ENCODE data around the gene LRMDA. TPM values are rescaled to one million over a fixed set of nuclear protein-coding genes. Genes with fewer than 3 reads are reported as not detected.
A peak's percentile ranks its signal among the peaks of the same experiment; 100 is the strongest.

The LRMDA gene
- total RNA-seq, 4 donors from 2014 or later = 9.8 to 18.6 (median 15.8) TPM

GRCh38 chr10:75450644-75451640 is 19.5 kb downstream of the LRMDA start:
- Histone ChIP-seq H3K4me3 (no peak overlapping the region), H3K27ac (peak overlapping the region in 1 of 4 donors; percentile 69)
- whole genome bisulfite sequencing, 2 donors = 86 to 91% methylated on average over 18 of the region's 18 CpGs

GRCh38 chr10:75451831-75452230 is 20.4 kb downstream of the LRMDA start:
- TF ChIP-seq EP300 (IDR thresholded peaks at IDR 0.05) = no peak
- no peak for TF ChIP-seq CTCF (IDR thresholded peaks at IDR 0.05)
- TF ChIP-seq POLR2A (IDR thresholded peaks at IDR 0.05) = no peak
- Histone ChIP-seq H3K9me3 (no peaks in the 10 kb centered on the region), H3K4me1 (peaks cover 0 to 20% (median 5%) of the 10 kb centered on the region in 4 donors), H3K4me3 (peak overlapping the region in 3 of 4 donors; percentile 20 to 40 (median 23)), H3K27me3 (no peaks in the 10 kb centered on the region), H3K36me3 (peaks cover 0 to 8% (median 0%) of the 10 kb centered on the region in 3 donors), H3K27ac (peak overlapping the region in 1 of 4 donors; percentile 69)
- DNase-seq (ENCODE audit: low spot score in 2 of 2) = no peak
- 28 to 60% methylated on average over 5 of the region's 5 CpGs for WGBS, 2 donors

More at GRCh38 chr10:75450644-75451640, 19.5 kb downstream of the LRMDA start:
- Histone ChIP-seq H3K27me3 (no peaks in the 10 kb centered on the region), H3K9me3 (peaks cover 0 to 8% (median 0%) of the 10 kb centered on the region in 4 donors), H3K4me1 (peaks cover 0 to 20% (median 5%) of the 10 kb centered on the region in 4 donors), H3K36me3 (peaks cover 0 to 17% (median 0%) of the 10 kb centered on the region in 3 donors)
- DNase-seq (ENCODE audit: low spot score in 2 of 2) = no peak
- no peak for TF ChIP-seq CTCF (IDR thresholded peaks at IDR 0.05)
- no peak for TF ChIP-seq POLR2A (IDR thresholded peaks at IDR 0.05)
- no peak for TF ChIP-seq EP300 (IDR thresholded peaks at IDR 0.05)

- 98 to 100% methylated on average over 1 of the region's 1 CpG for WGBS, 2 donors
- no peaks in the 10 kb centered on the region for H3K27me3 ChIP-seq
- peaks cover 0 to 20% (median 5%) of the 10 kb centered on the region in 4 donors for H3K4me1 ChIP-seq
- TF ChIP-seq POLR2A (IDR thresholded peaks at IDR 0.05) = no peak
- TF ChIP-seq CTCF (IDR thresholded peaks at IDR 0.05) = no peak
- no peak for TF ChIP-seq EP300 (IDR thresholded peaks at IDR 0.05)
- no peaks in the 10 kb centered on the region for H3K9me3 ChIP-seq
- no peak overlapping the region for H3K4me3 ChIP-seq
- no peak for DNase-seq (ENCODE audit: low spot score in 2 of 2)
- no peak overlapping the region for H3K27ac ChIP-seq
- no peaks in the 10 kb centered on the region for H3K36me3 ChIP-seq
Measured at GRCh38 chr10:75452997-75453396, 21.6 kb downstream of the LRMDA start.

- Histone ChIP-seq H3K36me3 (no peaks in the 10 kb centered on the region), H3K27ac (no peak overlapping the region), H3K4me3 (no peak overlapping the region), H3K27me3 (no peaks in the 10 kb centered on the region), H3K9me3 (no peaks in the 10 kb centered on the region), H3K4me1 (no peaks in the 10 kb centered on the region)
- 79 to 81% methylated on average over 9 of the region's 9 CpGs for WGBS, 2 donors
- no peak for TF ChIP-seq CTCF (IDR thresholded peaks at IDR 0.05)
- TF ChIP-seq POLR2A (IDR thresholded peaks at IDR 0.05) = no peak
- no peak for TF ChIP-seq EP300 (IDR thresholded peaks at IDR 0.05)
- no peak for DNase-seq (ENCODE audit: low spot score in 2 of 2)
Measured at GRCh38 chr10:75456122-75456521, 24.7 kb downstream of the LRMDA start.

- Histone ChIP-seq H3K36me3 (no peaks in the 10 kb centered on the region), H3K4me3 (no peak overlapping the region), H3K27me3 (no peaks in the 10 kb centered on the region), H3K27ac (no peak overlapping the region), H3K9me3 (no peaks in the 10 kb centered on the region), H3K4me1 (peaks cover 0 to 9% (median 0%) of the 10 kb centered on the region in 4 donors)
- WGBS, 2 donors = 97 to 98% methylated on average over 1 of the region's 1 CpG
- DNase-seq (ENCODE audit: low spot score in 2 of 2) = no peak
- TF ChIP-seq EP300 (IDR thresholded peaks at IDR 0.05) (no peak), POLR2A (IDR thresholded peaks at IDR 0.05) (no peak), CTCF (IDR thresholded peaks at IDR 0.05) (no peak)
Measured at GRCh38 chr10:75460059-75460458, 28.6 kb downstream of the LRMDA start.

All from tibial nerve (tissue), 4 donors.